SU-DHL-6 (cell line): Measurements from ENCODE around the gene SESN2.

ENCODE experiments used
- H2AFZ ChIP-seq: fragments of 200-600 bp; sonication (generic); 2 replicates; pipeline ENCODE4 v1.6.1; 2014; ENCODE audit warnings: low read depth, mild to moderate bottlenecking, moderate library complexity, mixed read lengths, antibody characterized with exemption, low read length; ENCODE audit not compliant: severe bottlenecking
- H3F3A ChIP-seq: fragments of 200-600 bp; shearing (Covaris generic); 2 replicates; pipeline ENCODE4 v1.6.0; 2016; ENCODE audit warnings: antibody characterized with exemption, mild to moderate bottlenecking; ENCODE audit not compliant: insufficient read depth
- H3K27ac ChIP-seq: fragments of 200-600 bp; sonication (generic); 2 replicates; pipeline ENCODE4 v1.5.1; 2016; ENCODE audit warnings: low read depth, mild to moderate bottlenecking, low read length, moderate library complexity, mixed read lengths
- H3K27me3 ChIP-seq: fragments of 200-600 bp; sonication (generic), shearing (Covaris generic); 2 replicates; pipeline ENCODE4 v1.6.0; 2014; ENCODE audit warnings: mild to moderate bottlenecking, low read length
- H3K36me3 ChIP-seq: fragments of 200-600 bp; sonication (generic); 2 replicates; pipeline ENCODE4 v1.6.1; 2014; ENCODE audit warnings: mild to moderate bottlenecking, low read length, mixed read lengths
- H3K4me2 ChIP-seq: fragments of 300-600, 200-600 bp; shearing (Covaris generic), sonication (generic); 2 replicates; pipeline ENCODE4 v1.6.0; 2014; ENCODE audit warnings: low read length, low read depth, mild to moderate bottlenecking; ENCODE audit not compliant: poor library complexity, severe bottlenecking
- H3K4me3 ChIP-seq: fragments of 200-600 bp; sonication (generic); 2 replicates; pipeline ENCODE4 v1.5.1; 2014; ENCODE audit warnings: antibody characterized with exemption, low read length, mild to moderate bottlenecking, mixed read lengths; ENCODE audit not compliant: insufficient read depth, poor library complexity, severe bottlenecking
- H3K79me2 ChIP-seq: fragments of 200-600 bp; sonication (generic); 2 replicates; pipeline ENCODE4 v1.6.1; 2014; ENCODE audit warnings: mild to moderate bottlenecking, low read length, moderate library complexity; ENCODE audit not compliant: insufficient read depth
- H3K9ac ChIP-seq: fragments of 200-600 bp; sonication (generic); 2 replicates; pipeline ENCODE4 v1.7.0; 2014; ENCODE audit warnings: mild to moderate bottlenecking, low read length
- H3K9me2 ChIP-seq: fragments of 200-600 bp; sonication (generic); replicated peaks from 2 replicates; pipeline ENCODE4 v1.6.1; 2014; ENCODE audit warnings: low read length; ENCODE audit not compliant: insufficient read depth
- H3K9me3 ChIP-seq: fragments of 200-600 bp; sonication (generic); 2 replicates; pipeline ENCODE4 v1.6.1; 2014; ENCODE audit warnings: low read length, mixed read lengths; ENCODE audit not compliant: insufficient read depth
- H4K20me1 ChIP-seq: fragments of 200-600 bp; sonication (generic); 2 replicates; pipeline ENCODE4 v1.6.1; 2014; ENCODE audit warnings: low read depth, mild to moderate bottlenecking, antibody characterized with exemption, low read length, moderate library complexity, mixed read lengths
- EZH2phosphoT487 ChIP-seq: fragments of 200-600 bp; sonication (generic), shearing (Covaris generic); conservative IDR thresholded peaks from 2 replicates; pipeline ENCODE4 v1.6.1; 2018; ENCODE audit warnings: mild to moderate bottlenecking, antibody characterized with exemption, low read length, moderate library complexity, mixed read lengths
- TF ChIP-seq, protein P1 (sequence below): fragments of 200-600 bp; sonication (generic); IDR thresholded peaks from one replicate; pipeline ENCODE4 v1.5.1; 2017; ENCODE audit warnings: antibody characterized with exemption, mild to moderate bottlenecking, low read length, moderate library complexity; ENCODE audit not compliant: insufficient read depth, poor library complexity, severe bottlenecking

The SESN2 gene

DNA sequence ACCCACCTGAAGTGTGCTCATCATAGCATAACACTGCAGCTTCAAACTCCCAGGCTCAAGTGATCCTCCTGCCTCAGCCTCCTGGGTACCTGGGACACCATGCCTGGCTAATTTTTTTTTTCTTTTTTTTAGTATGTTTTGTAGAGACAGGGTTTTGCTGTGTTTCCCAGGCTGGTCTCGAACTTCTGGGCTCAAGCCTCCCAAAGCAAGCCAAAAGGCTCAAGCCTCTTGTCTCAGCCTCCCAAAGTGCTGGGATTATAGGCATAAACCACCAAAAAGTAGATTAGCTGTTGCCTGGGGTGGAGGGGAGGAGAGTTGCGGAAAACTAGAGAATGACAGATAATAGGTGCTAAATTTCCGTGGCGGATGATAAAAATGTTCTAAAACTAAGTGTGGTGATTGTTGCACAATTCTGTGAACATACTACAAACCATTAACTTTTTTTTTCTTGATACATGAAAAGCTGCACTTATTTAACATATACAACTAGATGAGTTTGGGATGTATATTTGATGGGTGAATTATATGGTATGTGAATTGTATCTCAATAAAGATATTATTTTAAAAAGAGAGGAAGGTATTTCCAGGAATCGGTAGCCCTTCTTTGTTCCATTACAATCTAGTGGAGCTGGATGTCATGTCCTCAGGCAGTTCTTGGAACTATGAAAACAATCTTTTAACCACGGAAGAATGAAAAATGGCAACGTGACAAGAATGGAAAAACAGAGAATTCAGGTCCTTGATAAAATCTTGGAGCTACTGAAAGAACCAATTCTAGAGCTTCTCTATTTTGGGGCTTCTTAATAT is 42.3 kb downstream of the SESN2 start:
- H3K27ac ChIP-seq, result no peak overlapping the region
- no peak overlapping the region for H3K4me2 ChIP-seq
- H2AFZ ChIP-seq, result no peak overlapping the region
- no peaks in the 10 kb centered on the region for H3F3A ChIP-seq
- TF ChIP-seq EZH2phosphoT487, result no peak
- TF ChIP-seq, protein P1, sequence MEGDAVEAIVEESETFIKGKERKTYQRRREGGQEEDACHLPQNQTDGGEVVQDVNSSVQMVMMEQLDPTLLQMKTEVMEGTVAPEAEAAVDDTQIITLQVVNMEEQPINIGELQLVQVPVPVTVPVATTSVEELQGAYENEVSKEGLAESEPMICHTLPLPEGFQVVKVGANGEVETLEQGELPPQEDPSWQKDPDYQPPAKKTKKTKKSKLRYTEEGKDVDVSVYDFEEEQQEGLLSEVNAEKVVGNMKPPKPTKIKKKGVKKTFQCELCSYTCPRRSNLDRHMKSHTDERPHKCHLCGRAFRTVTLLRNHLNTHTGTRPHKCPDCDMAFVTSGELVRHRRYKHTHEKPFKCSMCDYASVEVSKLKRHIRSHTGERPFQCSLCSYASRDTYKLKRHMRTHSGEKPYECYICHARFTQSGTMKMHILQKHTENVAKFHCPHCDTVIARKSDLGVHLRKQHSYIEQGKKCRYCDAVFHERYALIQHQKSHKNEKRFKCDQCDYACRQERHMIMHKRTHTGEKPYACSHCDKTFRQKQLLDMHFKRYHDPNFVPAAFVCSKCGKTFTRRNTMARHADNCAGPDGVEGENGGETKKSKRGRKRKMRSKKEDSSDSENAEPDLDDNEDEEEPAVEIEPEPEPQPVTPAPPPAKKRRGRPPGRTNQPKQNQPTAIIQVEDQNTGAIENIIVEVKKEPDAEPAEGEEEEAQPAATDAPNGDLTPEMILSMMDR, result no peak
- H3K9me3 ChIP-seq, result no peaks in the 10 kb centered on the region
- no peak overlapping the region for H3K9ac ChIP-seq
- H3K79me2 ChIP-seq, result no peaks in the 10 kb centered on the region
- no peaks in the 10 kb centered on the region for H3K27me3 ChIP-seq
- H3K9me2 ChIP-seq, result no peaks in the 10 kb centered on the region
- no peaks in the 10 kb centered on the region for H3K36me3 ChIP-seq
- H3K4me3 ChIP-seq, result no peak overlapping the region
- H4K20me1 ChIP-seq, result no peaks in the 10 kb centered on the region

DNA sequence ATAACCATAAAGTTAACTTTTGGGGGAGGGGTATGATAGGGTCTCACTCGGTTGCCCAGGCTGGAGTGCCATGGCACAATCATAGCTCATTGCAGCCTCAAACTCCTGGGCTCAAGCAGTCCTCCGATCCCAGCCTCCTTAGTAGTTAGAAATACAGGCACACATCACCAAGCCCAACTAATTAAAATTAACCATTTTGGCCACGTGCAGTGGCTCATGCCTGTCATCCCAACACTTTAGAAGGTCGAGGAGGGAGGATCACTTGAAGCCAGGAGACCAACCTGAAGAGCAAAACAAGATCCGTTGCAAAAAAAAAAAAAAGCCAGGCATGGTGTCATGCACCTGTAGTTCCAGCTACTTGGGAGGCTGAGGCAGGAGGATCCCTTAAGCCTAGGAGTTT is 42.9 kb downstream of the SESN2 start:
- Histone ChIP-seq H3K9ac (no peak overlapping the region), H3F3A (no peaks in the 10 kb centered on the region), H3K4me3 (no peak overlapping the region), H3K9me3 (no peaks in the 10 kb centered on the region), H3K79me2 (no peaks in the 10 kb centered on the region), H3K4me2 (no peak overlapping the region), H3K9me2 (no peaks in the 10 kb centered on the region), H3K36me3 (no peaks in the 10 kb centered on the region), H3K27me3 (no peaks in the 10 kb centered on the region), H4K20me1 (no peaks in the 10 kb centered on the region), H3K27ac (no peak overlapping the region), H2AFZ (no peak overlapping the region)
- no peak for TF ChIP-seq EZH2phosphoT487
- TF ChIP-seq, protein P1, result no peak

DNA sequence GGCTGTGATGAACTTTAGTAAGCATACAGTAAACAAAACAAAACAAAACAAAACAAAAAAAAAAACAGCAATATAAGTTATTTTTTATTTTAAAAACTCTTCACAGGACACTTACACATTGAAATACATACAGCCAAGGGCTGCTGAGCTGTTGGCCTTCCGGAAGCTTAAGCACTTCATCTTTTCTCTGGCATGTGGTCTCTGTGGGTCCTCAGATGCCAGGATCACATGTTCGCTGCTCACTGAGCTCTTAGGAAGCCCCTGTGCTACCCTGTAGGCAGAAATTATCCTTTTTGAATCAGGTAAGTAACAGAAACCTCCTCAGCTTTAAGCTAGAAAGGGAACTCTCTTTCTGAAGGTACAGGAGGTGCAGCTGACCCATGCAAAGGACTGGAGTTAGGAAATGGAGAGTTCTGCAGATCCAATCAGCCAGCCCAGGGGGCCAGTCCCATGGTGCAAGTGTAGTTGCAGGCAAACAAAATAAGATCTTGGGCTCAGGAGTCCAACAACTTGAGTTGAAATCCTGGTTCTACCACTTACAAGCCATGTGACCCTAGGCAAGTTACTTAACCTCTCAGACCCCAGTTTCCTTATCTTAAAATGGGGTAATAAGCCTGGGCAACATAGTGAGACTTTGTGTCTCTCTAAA is 47.1 kb downstream of the SESN2 start:
- Histone ChIP-seq H3K79me2 (no peaks in the 10 kb centered on the region), H3F3A (no peaks in the 10 kb centered on the region), H3K36me3 (no peaks in the 10 kb centered on the region), H3K4me3 (no peak overlapping the region), H3K9me3 (no peaks in the 10 kb centered on the region), H3K27ac (no peak overlapping the region), H3K4me2 (no peak overlapping the region), H3K9ac (no peak overlapping the region), H3K9me2 (no peaks in the 10 kb centered on the region), H2AFZ (no peak overlapping the region), H3K27me3 (no peaks in the 10 kb centered on the region), H4K20me1 (no peaks in the 10 kb centered on the region)
- TF ChIP-seq, protein P1, result no peak
- no peak for TF ChIP-seq EZH2phosphoT487
